GM19025 (cell line): Measurements from ENCODE around the gene IRGM.
"Not testable (repeated sequence)": the region's sequence is repeated elsewhere in the genome, so short reads cannot be mapped to it uniquely, and the experiment has no call there.

Experiments
- ATAC-seq: cut with Tn5 transposase; IDR thresholded peaks from one replicate; pipeline ENCODE4 v1.9.1; 2021; ENCODE audit warnings: mild to moderate bottlenecking, low read depth, moderate library complexity; ENCODE audit not compliant: unreplicated experiment

Gene IRGM

DNA sequence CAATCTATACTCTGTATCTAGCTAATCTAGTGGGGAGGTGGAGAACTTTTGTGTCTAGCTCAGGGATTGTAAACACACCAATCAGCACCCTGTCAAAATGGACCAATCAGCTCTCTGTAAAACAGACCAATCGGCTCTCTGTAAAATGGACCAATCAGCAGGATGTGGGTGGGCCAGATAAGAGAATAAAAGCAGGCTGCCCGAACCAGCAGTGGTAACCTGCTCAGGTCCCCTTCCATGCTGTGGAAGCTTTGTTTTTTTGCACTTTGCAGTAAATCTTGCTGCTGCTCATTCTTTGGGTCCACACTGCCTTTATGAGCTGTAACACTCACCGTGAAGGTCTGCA, at the start of gene IRGM:
IRGM (plus strand) TSS at position 214 of the 346 bp plus-strand sequence. CDS start 1,603 bp downstream, outside the sequence.
- not testable (repeated sequence) for ATAC-seq

DNA sequence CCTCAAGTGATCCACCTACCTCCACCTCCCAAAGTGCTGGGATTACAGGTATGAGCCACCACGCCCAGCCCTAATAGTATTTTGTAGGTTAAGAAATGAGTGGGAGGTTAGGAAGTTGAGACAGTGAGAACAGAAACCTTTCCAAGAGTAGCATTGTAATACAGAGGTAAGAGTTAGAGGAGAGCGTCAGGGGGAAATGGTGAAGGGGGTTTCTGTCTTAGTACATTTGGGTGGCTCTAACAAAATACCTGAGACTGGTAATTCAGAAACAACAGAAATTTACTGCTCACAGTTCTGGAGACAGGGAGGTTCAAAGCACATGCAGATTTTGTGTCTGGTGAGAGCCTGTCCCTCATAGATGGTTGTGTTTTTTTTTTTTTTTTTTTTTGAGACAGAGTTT, 48.9 kb upstream of the IRGM start:
- ATAC-seq, result no peak

DNA sequence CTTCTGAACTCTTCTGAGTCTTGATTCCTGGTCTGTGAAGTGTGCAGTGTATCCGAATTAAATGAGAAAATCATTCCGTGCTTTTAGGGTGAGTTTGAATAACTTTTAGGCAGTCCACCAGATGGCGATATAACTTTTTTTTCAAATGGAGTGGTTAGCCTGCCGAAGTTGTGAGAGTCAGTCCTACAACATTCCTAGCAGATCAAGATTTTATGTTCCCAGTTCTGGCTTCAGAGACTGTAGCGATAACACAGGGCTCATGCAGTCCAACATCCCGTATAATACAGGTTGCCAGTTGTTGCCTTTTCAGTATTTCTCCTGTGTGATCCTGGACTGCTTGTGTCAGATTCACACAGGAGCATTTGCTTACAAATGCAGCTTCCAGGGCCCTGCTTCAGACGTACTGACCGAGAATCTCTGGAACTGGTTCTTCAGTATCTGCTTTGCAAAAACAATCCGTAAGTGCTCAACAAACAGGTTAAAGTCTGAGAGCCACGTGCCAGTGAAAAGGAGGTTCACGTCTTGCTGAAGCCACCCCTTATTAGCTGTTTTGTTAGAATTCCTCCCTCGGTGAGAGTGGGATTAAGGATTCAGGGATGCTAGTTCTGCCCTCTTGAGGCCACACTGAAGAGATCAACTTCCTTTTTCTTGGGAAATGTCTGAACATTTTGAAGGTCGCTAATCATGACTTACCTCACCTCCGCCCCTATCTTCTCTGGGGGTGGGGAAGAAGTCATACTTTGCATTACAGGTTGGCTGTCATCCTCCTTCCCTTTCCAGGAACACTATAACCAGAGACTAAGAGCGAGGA, 45.0 kb upstream of the IRGM start:
- ATAC-seq, result no peak

GRCh38 chr5:150804388-150804787, 41.9 kb upstream of the IRGM start:
- no peak for ATAC-seq

DNA sequence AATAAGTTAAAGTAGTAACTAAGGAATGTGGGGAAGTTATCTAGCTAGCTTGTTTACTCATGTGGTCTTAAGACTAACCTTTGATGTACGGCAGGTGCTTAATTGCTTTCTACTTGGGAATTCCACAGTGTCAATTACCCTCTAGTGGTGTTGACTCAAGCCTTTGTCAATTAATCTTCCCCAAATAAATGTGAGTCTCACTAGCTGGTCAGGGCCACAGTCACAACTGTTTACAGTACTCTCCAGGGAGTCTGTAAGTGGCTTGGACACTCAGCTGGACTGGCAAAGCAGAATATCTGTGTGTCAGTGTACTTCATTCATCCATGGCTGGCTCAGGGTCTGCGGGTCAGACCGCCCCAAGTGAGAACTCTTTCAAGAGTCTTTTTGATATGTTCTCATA, 37.0 kb upstream of the IRGM start:
- no peak for ATAC-seq

DNA sequence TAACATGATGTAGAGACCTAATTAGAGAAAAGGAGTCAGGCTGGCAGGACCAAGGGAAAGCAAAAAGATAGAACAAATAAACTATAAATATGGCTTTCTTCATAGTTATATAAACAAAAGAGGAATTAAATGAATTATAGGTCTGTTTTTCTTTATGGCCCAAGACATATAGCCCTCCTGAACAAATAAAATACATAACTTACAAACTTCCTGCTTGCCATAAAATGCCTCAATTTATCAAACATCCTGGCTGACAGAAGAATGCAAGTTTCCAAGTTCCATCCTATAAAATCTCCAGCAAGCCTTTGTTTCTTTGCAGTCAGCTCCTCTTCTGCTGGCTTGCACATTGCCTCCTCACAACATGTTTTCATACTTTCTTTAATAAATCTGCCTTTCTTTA, 31.3 kb upstream of the IRGM start:
- ATAC-seq, result no peak

DNA sequence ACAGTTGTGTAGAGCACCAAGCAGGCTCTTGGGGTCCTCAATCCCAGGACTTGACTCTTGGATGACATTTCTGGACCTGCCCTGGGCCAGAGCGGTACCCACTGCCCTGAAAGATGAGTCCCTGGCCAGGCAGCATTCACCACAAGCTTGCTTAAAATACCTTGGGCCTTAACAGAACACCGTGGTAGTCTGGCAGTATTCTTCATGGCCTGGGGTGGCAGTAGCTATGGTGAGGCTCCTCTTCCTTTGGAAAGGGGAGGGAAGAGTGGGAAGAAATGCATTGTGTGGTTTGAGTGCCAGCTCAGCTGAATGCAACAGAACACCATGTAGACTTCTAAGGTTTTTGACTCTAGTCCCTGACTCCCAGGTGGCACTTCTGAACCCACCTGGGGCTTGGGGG, 29.4 kb upstream of the IRGM start:
- ATAC-seq, result no peak

DNA sequence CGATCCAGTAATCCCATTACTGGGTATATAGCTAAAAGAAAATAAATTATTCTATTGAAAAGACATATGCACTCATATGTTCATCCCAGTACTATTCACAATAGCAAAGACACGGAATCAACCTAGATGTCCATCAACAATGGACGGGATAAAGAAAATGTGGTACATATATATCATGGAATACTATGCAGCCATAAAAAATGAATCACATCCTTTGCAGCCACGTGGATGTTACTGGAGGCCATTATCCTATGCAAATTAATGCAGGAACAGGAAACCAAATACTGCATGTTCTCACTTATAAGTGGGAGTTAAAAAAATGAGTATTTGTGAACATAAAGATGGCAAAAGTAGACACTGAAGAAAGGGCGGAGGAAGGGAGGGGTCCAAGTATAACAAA, 16.6 kb upstream of the IRGM start:
- ATAC-seq, result no peak

GRCh38 chr5:150831821-150832220, 14.5 kb upstream of the IRGM start:
- not testable (repeated sequence) for ATAC-seq

- no peak for ATAC-seq
Measured at GRCh38 chr5:150836064-150836463, 10.3 kb upstream of the IRGM start.

DNA sequence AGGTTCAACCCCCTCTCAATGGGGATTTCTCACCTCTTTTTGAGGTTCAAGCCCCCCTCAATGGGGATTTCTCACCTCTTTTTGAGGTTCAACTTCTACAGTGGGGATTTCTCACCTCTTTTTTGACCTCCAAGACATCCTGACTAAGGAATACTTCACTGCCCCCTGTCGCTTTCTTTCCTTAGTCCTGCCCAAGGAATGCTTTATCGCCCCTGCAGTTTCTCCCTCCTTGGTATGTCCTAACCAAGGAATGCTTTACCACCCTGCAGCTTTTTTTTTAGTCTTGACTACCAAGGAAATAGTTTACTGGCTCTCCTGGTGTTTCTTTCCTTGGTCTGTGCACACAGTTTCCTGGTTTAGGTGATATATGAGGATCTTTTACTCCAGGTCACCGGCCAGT, 9.6 kb upstream of the IRGM start:
- no peak for ATAC-seq

GRCh38 chr5:150845185-150845859, 999 bp upstream of the IRGM start:
- ATAC-seq, result not testable (repeated sequence)

- ATAC-seq, result peak; percentile 89
Measured at GRCh38 chr5:150846654-150847333, 473 bp downstream of the IRGM start.

- ATAC-seq, result no peak
Measured at GRCh38 chr5:150847334-150847695, 994 bp downstream of the IRGM start.

GRCh38 chr5:150848271-150848670, 1.9 kb downstream of the IRGM start:
- ATAC-seq, result no peak

- no peak for ATAC-seq
Measured at GRCh38 chr5:150851039-150851438, 4.7 kb downstream of the IRGM start.

GRCh38 chr5:150853561-150853960, 7.2 kb downstream of the IRGM start:
- no peak for ATAC-seq

DNA sequence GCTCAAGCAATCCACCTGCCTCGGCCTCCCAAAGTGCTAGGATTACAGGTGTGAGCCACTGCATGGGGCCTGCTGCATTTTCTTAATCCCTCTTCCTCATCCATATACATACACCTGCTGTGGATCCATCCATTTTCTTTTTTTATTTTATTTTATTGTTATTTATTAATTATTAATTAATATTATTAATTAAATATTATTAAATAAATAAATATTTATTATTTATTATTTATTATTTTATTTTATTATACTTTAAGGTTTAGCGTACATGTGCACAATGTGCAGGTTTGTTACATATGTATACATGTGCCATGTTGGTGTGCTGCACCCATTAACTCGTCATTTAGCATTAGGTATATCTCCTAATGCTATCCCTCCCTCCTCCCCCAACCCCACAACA, 10.4 kb downstream of the IRGM start:
- ATAC-seq, result not testable (repeated sequence)

GRCh38 chr5:150860246-150860821, 14.0 kb downstream of the IRGM start:
- no peak for ATAC-seq

DNA sequence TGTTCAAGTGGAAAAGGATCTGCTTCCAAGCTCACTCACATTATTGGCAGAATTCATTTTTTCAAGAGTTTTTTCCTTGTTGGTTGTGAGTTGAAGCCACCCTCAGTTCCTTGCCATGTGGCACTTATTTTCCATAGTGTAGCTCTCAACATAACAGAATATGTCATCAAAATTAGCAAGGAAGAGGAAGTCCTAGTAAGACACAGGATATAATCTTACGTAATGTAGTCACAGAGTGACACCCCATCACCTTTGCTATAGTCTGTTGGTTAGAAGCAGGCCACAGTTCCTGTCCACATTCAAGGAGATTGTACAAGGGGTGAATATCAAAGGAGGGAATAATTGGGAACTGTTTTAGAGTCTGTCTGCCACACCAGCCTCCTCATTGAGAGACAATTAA, 15.7 kb downstream of the IRGM start:
- ATAC-seq, result no peak

GRCh38 chr5:150879358-150879757, 33.0 kb downstream of the IRGM start:
- ATAC-seq, result no peak
